GM12892 (cell line): Measurements from ENCODE around the gene MRPL58.
"Not testable (repeated sequence)": the region's sequence is repeated elsewhere in the genome, so short reads cannot be mapped to it uniquely, and the experiment has no call there.

ENCODE experiments used
- DNase-seq: peaks from one replicate; pipeline ENCODE4 v3.0.0; 2011; ENCODE audit not compliant: insufficient read length
- FAIRE-seq: peaks from 2 replicates; lab custom pipeline; 2011; peaks lifted over from hg19 to GRCh38; lab: Jason Lieb, UNC
- POLR2A ChIP-seq: IDR thresholded peaks from 2 replicates; pipeline ENCODE4 v1.6.1; 2011; ENCODE audit warnings: low read depth, low read length, control low read depth
- POLR2AphosphoS5 ChIP-seq: IDR thresholded peaks from 2 replicates; pipeline ENCODE4 v1.6.1; 2011; ENCODE audit warnings: low read depth, low read length, control low read depth
- TAF1 ChIP-seq: IDR thresholded peaks from 2 replicates; pipeline ENCODE4 v1.6.1; 2011; ENCODE audit warnings: low read depth, mild to moderate bottlenecking, control low read depth, low read length, borderline replicate concordance

MRPL58 gene

DNA sequence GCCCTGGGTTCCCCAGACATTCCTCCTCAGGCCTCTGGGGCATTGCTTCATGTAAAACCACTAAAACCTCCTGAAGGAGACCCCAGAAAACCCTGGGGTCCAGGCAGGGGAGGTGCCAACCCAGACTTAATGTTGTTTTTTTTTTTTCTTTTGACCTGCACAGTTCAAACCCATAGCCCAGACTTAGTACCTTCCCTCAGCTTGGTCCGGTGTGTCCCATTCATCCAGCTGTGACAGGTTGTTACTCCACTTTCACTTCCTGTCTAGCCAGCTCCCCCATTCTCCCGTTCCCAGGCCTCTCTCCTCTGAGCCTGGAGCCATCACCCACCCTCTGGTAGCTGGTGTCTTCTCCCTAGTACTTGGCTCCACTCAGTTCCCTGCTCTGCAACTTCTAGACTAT is 20.2 kb upstream of the MRPL58 start:
- FAIRE-seq (no peak), DNase-seq (no peak)
- TF ChIP-seq TAF1 (no peak), POLR2A (no peak), POLR2AphosphoS5 (no peak)

- FAIRE-seq: no peak
- no peak for DNase-seq
- TF ChIP-seq POLR2A (no peak), TAF1 (no peak), POLR2AphosphoS5 (no peak)
Observed at GRCh38 chr17:74994440-74994839, 18.0 kb upstream of the MRPL58 start.

GRCh38 chr17:74995847-74996246 is 16.6 kb upstream of the MRPL58 start:
- DNase-seq (no peak), FAIRE-seq (no peak)
- TF ChIP-seq TAF1: no peak
- TF ChIP-seq POLR2AphosphoS5: no peak
- TF ChIP-seq POLR2A: no peak

GRCh38 chr17:74998783-74999182 is 13.7 kb upstream of the MRPL58 start:
- no peak for FAIRE-seq
- DNase-seq: no peak
- no peak for TF ChIP-seq POLR2A
- TF ChIP-seq POLR2AphosphoS5: no peak
- no peak for TF ChIP-seq TAF1

GRCh38 chr17:74999523-74999922 is 12.9 kb upstream of the MRPL58 start:
- DNase-seq (no peak), FAIRE-seq (no peak)
- TF ChIP-seq TAF1 (no peak), POLR2AphosphoS5 (no peak), POLR2A (no peak)

GRCh38 chr17:75001915-75002843 is 10.3 kb upstream of the MRPL58 start:
- FAIRE-seq (no peak), DNase-seq (no peak)
- TF ChIP-seq TAF1: no peak
- TF ChIP-seq POLR2AphosphoS5: no peak
- TF ChIP-seq POLR2A: no peak

DNA sequence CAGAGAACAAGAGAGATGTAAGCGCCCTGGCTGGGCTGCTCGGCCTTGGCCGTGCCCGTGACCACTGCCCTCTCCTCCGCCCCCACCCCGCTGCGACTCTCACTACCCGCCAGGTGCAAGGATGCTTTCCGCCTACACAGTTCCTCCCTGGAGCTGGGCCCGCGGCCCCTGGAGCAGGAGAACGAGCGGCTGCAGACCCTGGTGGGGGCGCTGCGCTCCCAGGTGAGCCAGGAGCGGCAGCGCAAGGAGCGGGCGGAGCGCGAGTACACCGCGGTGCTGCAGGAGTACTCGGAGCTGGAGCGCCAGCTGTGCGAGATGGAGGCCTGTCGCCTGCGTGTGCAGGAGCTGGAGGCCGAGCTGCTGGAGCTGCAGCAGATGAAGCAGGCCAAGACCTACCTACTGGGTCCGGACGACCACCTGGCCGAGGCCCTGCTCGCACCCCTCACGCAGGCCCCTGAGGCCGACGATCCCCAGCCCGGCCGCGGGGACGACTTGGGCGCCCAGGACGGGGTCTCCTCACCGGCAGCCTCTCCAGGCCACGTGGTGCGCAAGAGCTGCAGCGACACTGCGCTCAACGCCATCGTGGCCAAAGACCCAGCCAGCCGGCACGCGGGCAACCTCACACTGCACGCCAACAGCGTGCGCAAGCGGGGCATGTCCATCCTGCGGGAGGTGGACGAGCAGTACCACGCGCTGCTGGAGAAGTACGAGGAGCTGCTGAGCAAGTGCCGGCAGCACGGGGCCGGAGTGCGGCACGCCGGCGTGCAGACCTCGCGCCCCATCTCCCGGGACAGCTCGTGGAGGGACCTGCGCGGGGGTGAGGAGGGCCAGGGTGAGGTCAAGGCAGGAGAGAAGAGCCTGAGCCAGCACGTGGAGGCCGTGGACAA is 9.2 kb upstream of the MRPL58 start:
- FAIRE-seq (no peak), DNase-seq (no peak)
- TF ChIP-seq TAF1: no peak

DNA sequence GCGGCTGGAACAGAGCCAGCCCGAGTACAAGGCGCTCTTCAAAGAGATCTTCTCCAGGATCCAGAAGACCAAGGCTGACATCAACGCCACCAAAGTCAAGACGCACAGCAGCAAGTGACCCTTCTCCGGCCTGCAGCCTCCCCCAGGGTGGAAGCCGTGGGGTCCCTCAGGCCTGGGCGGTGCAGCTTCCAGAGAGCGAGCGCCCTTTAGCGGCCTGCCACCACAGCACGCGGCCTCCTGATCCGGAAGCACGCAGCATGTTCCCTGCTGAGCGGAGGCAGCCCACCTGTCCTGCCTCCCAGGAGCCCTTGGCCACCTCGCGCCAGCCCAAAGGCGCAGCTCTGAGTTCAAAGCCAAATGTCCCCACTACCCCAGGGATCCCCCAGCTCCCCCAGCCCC is 8.5 kb upstream of the MRPL58 start:
- DNase-seq: no peak
- FAIRE-seq: no peak
- TF ChIP-seq TAF1: no peak
- TF ChIP-seq POLR2A: no peak
- no peak for TF ChIP-seq POLR2AphosphoS5

DNA sequence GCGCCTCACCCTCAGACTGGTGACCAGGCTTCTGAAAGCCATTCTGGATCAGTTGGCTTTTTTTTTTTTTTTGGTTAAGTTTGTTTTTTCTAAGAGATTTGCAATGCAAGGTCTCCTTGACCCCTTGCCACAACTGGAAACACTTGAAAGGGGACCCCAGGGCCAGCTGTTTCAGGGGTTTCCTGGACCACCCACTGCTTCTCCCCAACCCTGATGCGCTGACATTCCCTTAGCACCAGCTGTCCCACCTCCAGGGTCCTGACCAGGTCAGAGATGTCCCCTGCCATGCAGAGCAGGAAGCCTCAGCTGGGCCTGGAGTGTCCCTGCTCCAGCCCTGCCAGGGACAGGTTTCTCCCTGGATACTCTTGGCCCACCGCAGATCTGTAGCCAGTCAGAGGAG is 8.1 kb upstream of the MRPL58 start:
- no peak for FAIRE-seq

GRCh38 chr17:75005291-75005690 is 7.2 kb upstream of the MRPL58 start:
- FAIRE-seq (no peak), DNase-seq (no peak)
- no peak for TF ChIP-seq POLR2AphosphoS5
- TF ChIP-seq POLR2A: no peak
- TF ChIP-seq TAF1: no peak

More for the DNA sequence above, 8.1 kb upstream of the MRPL58 start:
- TF ChIP-seq TAF1: no peak
- TF ChIP-seq POLR2AphosphoS5: no peak
- no peak for TF ChIP-seq POLR2A
- DNase-seq: no peak

DNA sequence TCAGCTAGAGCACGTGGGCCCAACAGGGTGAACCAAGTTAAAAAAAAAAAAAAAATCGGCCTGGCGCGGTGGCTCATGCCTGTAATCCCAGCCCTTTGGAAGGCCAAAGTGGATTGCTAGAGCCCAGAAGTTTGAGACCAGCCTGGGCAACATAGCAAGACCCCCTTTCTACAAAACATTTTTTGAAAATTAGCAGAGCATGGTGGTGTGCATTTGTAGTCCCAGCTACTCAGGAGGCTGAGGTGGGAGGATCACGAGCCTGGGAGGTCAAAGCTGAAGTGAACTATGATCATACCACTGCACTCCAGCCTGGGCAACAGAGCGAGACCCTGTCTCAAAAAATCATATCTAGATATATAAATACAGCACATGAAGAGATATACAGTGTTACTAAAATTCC is 6.4 kb upstream of the MRPL58 start:
- not testable (repeated sequence) for FAIRE-seq, DNase-seq
